Caki2 (cell line): ENCODE data around the gene IL22. TPM values are rescaled to one million over a fixed set of nuclear protein-coding genes. Genes with fewer than 3 reads are reported as not detected.

Source experiments
- DNase-seq: peaks from one replicate; pipeline ENCODE4 v3.0.0-alpha.2; 2015; ENCODE audit warnings: low read depth
- in situ Hi-C: cut with HindIII; loops from 2 replicates; pipeline ENCODE4 v1.10.0; 2016; ENCODE audit warnings: low sequenced_read_pairs, low pct_unique_long_range_greater_than_20kb, mixed read lengths
- total RNA-seq: library from RNA; depleted of rRNA; stranded (reverse); fragments of >200 nt; shearing (Covaris generic); gene quantifications from 2 replicates; pipeline ENCODE4 v1.2.3, GENCODE V29; 2014; ENCODE audit warnings: low replicate concordance; rRNA removed

IL22 gene
- total RNA-seq, result not detected in 2 replicates

- in situ Hi-C loops, result no loop called here
- no peak for DNase-seq
Observed at GRCh38 chr12:68253504-68253903, at the start of gene IL22. Gene IL22, minus strand, starts transcription at chr12:68253604. Its CDS starts 156 bp downstream, at chr12:68253448.

- DNase-seq, result no peak
- in situ Hi-C loops, result no loop called here
Observed at GRCh38 chr12:68297929-68298328, 44.5 kb upstream of the IL22 start.

- no peak for DNase-seq
- in situ Hi-C loops, result no loop called here
Observed at GRCh38 chr12:68294251-68294650, 40.8 kb upstream of the IL22 start.

GRCh38 chr12:68293347-68293746 is 39.9 kb upstream of the IL22 start:
- in situ Hi-C loops, result no loop called here
- DNase-seq, result no peak

- in situ Hi-C loops, result no loop called here
- no peak for DNase-seq
Observed at GRCh38 chr12:68292151-68292943, 38.9 kb upstream of the IL22 start.

GRCh38 chr12:68291396-68292036 is 38.1 kb upstream of the IL22 start:
- in situ Hi-C loops, result no loop called here
- no peak for DNase-seq

- DNase-seq, result no peak
- in situ Hi-C loops, result no loop called here
Observed at GRCh38 chr12:68290126-68290525, 36.7 kb upstream of the IL22 start.

GRCh38 chr12:68287106-68287505 is 33.7 kb upstream of the IL22 start:
- DNase-seq, result no peak
- in situ Hi-C loops, result no loop called here

GRCh38 chr12:68286396-68286795 is 33.0 kb upstream of the IL22 start:
- in situ Hi-C loops, result no loop called here
- DNase-seq, result no peak

- in situ Hi-C loops, result no loop called here
- no peak for DNase-seq
Observed at GRCh38 chr12:68285541-68285940, 32.1 kb upstream of the IL22 start.

- in situ Hi-C loops, result no loop called here
Observed at GRCh38 chr12:68281322-68282077, 28.1 kb upstream of the IL22 start.

GRCh38 chr12:68280240-68280639 is 26.8 kb upstream of the IL22 start:
- DNase-seq, result no peak
- in situ Hi-C loops, result no loop called here

More at GRCh38 chr12:68281322-68282077, 28.1 kb upstream of the IL22 start:
- no peak for DNase-seq

- in situ Hi-C loops, result no loop called here
- DNase-seq, result peak; percentile 66
Observed at GRCh38 chr12:68279227-68280054, 26.0 kb upstream of the IL22 start.

GRCh38 chr12:68276402-68276930 is 23.1 kb upstream of the IL22 start:
- DNase-seq, result no peak
- in situ Hi-C loops, result no loop called here

- in situ Hi-C loops, result no loop called here
- DNase-seq, result no peak
Observed at GRCh38 chr12:68272732-68273131, 19.3 kb upstream of the IL22 start.

- in situ Hi-C loops, result no loop called here
Observed at GRCh38 chr12:68271346-68271745, 17.9 kb upstream of the IL22 start.

GRCh38 chr12:68270358-68270757 is 17.0 kb upstream of the IL22 start:
- peak; percentile 12 for DNase-seq
- in situ Hi-C loops, result no loop called here

More at GRCh38 chr12:68271346-68271745, 17.9 kb upstream of the IL22 start:
- DNase-seq, result no peak

GRCh38 chr12:68269779-68270178 is 16.4 kb upstream of the IL22 start:
- in situ Hi-C loops, result no loop called here

More at GRCh38 chr12:68269779-68270178, 16.4 kb upstream of the IL22 start:
- DNase-seq, result no peak
